H9 (cell line): ENCODE data around the gene IZUMO4. TPM values are rescaled to one million over a fixed set of nuclear protein-coding genes. Genes with fewer than 3 reads are reported as not detected.

ENCODE experiments used
- DNase-seq: peaks from one replicate; pipeline ENCODE4 v3.0.0-alpha.2; 2017
- H2AFZ ChIP-seq: one replicate; pipeline ENCODE4 v1.6.1; 2013; ENCODE audit warnings: mild to moderate bottlenecking, low read length, control low read depth, moderate library complexity
- H2AK5ac ChIP-seq: 2 replicates; pipeline ENCODE4 v1.6.1; 2013; ENCODE audit warnings: low read length, control low read depth, mixed read lengths; ENCODE audit not compliant: insufficient read length
- H2BK120ac ChIP-seq: one replicate; pipeline ENCODE4 v1.6.1; 2013; ENCODE audit warnings: low read depth, mild to moderate bottlenecking, low read length, control low read depth, inconsistent platforms; ENCODE audit not compliant: poor library complexity, severe bottlenecking
- H2BK12ac ChIP-seq: 2 replicates; pipeline ENCODE4 v1.6.1; 2013; ENCODE audit warnings: low read length, control low read depth, mixed read lengths, low read depth; ENCODE audit not compliant: insufficient read length
- H2BK15ac ChIP-seq: 2 replicates; pipeline ENCODE4 v1.6.1; 2013; ENCODE audit warnings: low read depth, low read length, control low read depth
- H2BK20ac ChIP-seq: one replicate; pipeline ENCODE4 v1.6.1; 2013; ENCODE audit warnings: low read depth, mild to moderate bottlenecking, low read length, control low read depth, inconsistent platforms; ENCODE audit not compliant: poor library complexity, severe bottlenecking
- H2BK5ac ChIP-seq: 2 replicates; pipeline ENCODE4 v1.6.1; 2013; ENCODE audit warnings: low read length, control low read depth, mixed read lengths; ENCODE audit not compliant: insufficient read length
- H3K14ac ChIP-seq: 2 replicates; pipeline ENCODE4 v1.6.1; 2013; ENCODE audit warnings: low read length, control low read depth; ENCODE audit not compliant: insufficient read depth
- H3K18ac ChIP-seq: 2 replicates; pipeline ENCODE4 v1.6.1; 2013; ENCODE audit warnings: low read depth, mild to moderate bottlenecking, mixed read lengths, low read length, control low read depth; ENCODE audit not compliant: insufficient read length
- H3K23ac ChIP-seq: 2 replicates; pipeline ENCODE4 v1.6.1; 2013; ENCODE audit warnings: low read length, control low read depth, mixed read lengths, low read depth; ENCODE audit not compliant: insufficient read length
- H3K23me2 ChIP-seq: 2 replicates; pipeline ENCODE4 v1.6.1; 2013; ENCODE audit warnings: low read depth, mild to moderate bottlenecking, mixed read lengths, low read length, control low read depth; ENCODE audit not compliant: insufficient read length, poor library complexity, severe bottlenecking
- H3K27ac ChIP-seq: 2 replicates; pipeline ENCODE4 v1.5.1; 2013; ENCODE audit warnings: low read length, control low read depth, mixed read lengths, low read depth; ENCODE audit not compliant: insufficient read length
- H3K27me3 ChIP-seq: 2 replicates; pipeline ENCODE4 v1.6.1; 2013; ENCODE audit warnings: low read length, control low read depth, inconsistent platforms; ENCODE audit not compliant: insufficient read depth
- H3K4ac ChIP-seq: 2 replicates; pipeline ENCODE4 v1.6.1; 2013; ENCODE audit warnings: low read depth, mild to moderate bottlenecking, control low read depth, inconsistent platforms, low read length, moderate library complexity
- H3K4me1 ChIP-seq: 2 replicates; pipeline ENCODE4 v1.6.1; 2013; ENCODE audit warnings: low read length, control low read depth, inconsistent platforms; ENCODE audit not compliant: insufficient read depth
- H3K4me2 ChIP-seq: 2 replicates; pipeline ENCODE4 v1.6.1; 2013; ENCODE audit warnings: low read length, control low read depth, mixed read lengths; ENCODE audit not compliant: insufficient read length, insufficient read depth
- H3K56ac ChIP-seq: 2 replicates; pipeline ENCODE4 v1.6.1; 2013; ENCODE audit warnings: low read depth, mild to moderate bottlenecking, mixed read lengths, low read length, control low read depth; ENCODE audit not compliant: insufficient read length
- H3K79me1 ChIP-seq: 2 replicates; pipeline ENCODE4 v1.6.1; 2013; ENCODE audit warnings: low read depth, mild to moderate bottlenecking, moderate library complexity, low read length, control low read depth, inconsistent platforms; ENCODE audit not compliant: insufficient read depth, poor library complexity, severe bottlenecking
- H3K79me2 ChIP-seq: 2 replicates; pipeline ENCODE4 v1.6.1; 2013; ENCODE audit warnings: low read length, control low read depth, inconsistent platforms; ENCODE audit not compliant: insufficient read depth
- H3K9ac ChIP-seq: 2 replicates; pipeline ENCODE4 v1.6.1; 2013; ENCODE audit warnings: low read length, control low read depth, mixed read lengths; ENCODE audit not compliant: insufficient read length; ENCODE audit errors: extremely low read depth
- H3K9me3 ChIP-seq: one replicate; pipeline ENCODE4 v1.6.1; 2013; ENCODE audit warnings: low read depth, low read length, inconsistent platforms; ENCODE audit not compliant: control insufficient read depth
- H3T11ph ChIP-seq: one replicate; pipeline ENCODE4 v1.6.1; 2013; ENCODE audit warnings: mild to moderate bottlenecking, low read length, control low read depth, inconsistent platforms
- H4K20me1 ChIP-seq: one replicate; pipeline ENCODE4 v1.6.1; 2013; ENCODE audit not compliant: control insufficient read depth, insufficient read length, insufficient read depth
- H4K5ac ChIP-seq: 2 replicates; pipeline ENCODE4 v1.6.1; 2013; ENCODE audit warnings: low read depth, mild to moderate bottlenecking, mixed read lengths, low read length, control low read depth; ENCODE audit not compliant: insufficient read length
- H4K8ac ChIP-seq: replicated peaks from 2 replicates; pipeline ENCODE4 v1.6.1; 2013; ENCODE audit warnings: low read length, control low read depth, mixed read lengths, low read depth; ENCODE audit not compliant: insufficient read length
- H4K91ac ChIP-seq: 2 replicates; pipeline ENCODE4 v1.6.1; 2013; ENCODE audit warnings: low read depth, mild to moderate bottlenecking, moderate library complexity, mixed read lengths, low read length, control low read depth; ENCODE audit not compliant: insufficient read length
- H3K27ac Mint-ChIP-seq, 3 experiments: 2 replicates in 2 of 3; 3 replicates in 1 of 3; pipeline ENCODE4 v1.8.0; 2020 to 2021; ENCODE audit warnings: mixed read lengths in 3 of 3, mild to moderate bottlenecking in 1 of 3, moderate library complexity in 1 of 3
- H3K27me3 Mint-ChIP-seq: 2 replicates; pipeline ENCODE4 v1.8.0; 2021; ENCODE audit warnings: low read depth, mild to moderate bottlenecking, moderate library complexity, mixed read lengths
- H3K36me3 Mint-ChIP-seq, 3 experiments: 2 replicates in 2 of 3; 3 replicates in 1 of 3; pipeline ENCODE4 v1.8.0; 2020 to 2021; ENCODE audit warnings: low read depth in 3 of 3, mixed read lengths in 3 of 3; ENCODE audit not compliant: insufficient read depth in 1 of 3
- H3K4me1 Mint-ChIP-seq, 2 experiments: 2 replicates each; pipeline ENCODE4 v1.8.0; 2020; ENCODE audit warnings: mixed read lengths in 2 of 2
- H3K4me3 Mint-ChIP-seq, 2 experiments: 2 replicates in 1 of 2; 3 replicates in 1 of 2; pipeline ENCODE4 v1.8.0; 2020 to 2021; ENCODE audit warnings: mild to moderate bottlenecking in 2 of 2, mixed read lengths in 2 of 2, moderate library complexity in 1 of 2
- H3K9me3 Mint-ChIP-seq, 2 experiments: 2 replicates in 1 of 2; 3 replicates in 1 of 2; pipeline ENCODE4 v1.8.0; 2020; ENCODE audit warnings: mild to moderate bottlenecking in 2 of 2, mixed read lengths in 2 of 2, moderate library complexity in 1 of 2
- WGBS: extraction: QIAGEN DNeasy Blood & Tissue Kit; methylation state at CpG from one replicate; pipeline ENCODE4 v1.1.7; 2013; ENCODE audit warnings: missing lambda C conversion rate, low lambda C conversion rate, mixed read lengths; ENCODE audit not compliant: insufficient read length; ENCODE audit errors: extremely low coverage; 5-methylcytosine and 5-hydroxymethylcytosine counted together
- total RNA-seq: library from RNA; stranded (reverse); gene quantifications from 2 replicates; pipeline ENCODE4 v1.2.1, GENCODE V29; 2021
- TF ChIP-seq, protein P1 (sequence below): fragments of 200-600 bp; sonication (generic); conservative IDR thresholded peaks from 3 replicates; pipeline ENCODE4 v1.8.0; 2021; ENCODE audit warnings: antibody characterized with exemption, mild to moderate bottlenecking

Gene IZUMO4
- total RNA-seq, 1 experiment from 2014 or later, result 2.1 TPM

DNA sequence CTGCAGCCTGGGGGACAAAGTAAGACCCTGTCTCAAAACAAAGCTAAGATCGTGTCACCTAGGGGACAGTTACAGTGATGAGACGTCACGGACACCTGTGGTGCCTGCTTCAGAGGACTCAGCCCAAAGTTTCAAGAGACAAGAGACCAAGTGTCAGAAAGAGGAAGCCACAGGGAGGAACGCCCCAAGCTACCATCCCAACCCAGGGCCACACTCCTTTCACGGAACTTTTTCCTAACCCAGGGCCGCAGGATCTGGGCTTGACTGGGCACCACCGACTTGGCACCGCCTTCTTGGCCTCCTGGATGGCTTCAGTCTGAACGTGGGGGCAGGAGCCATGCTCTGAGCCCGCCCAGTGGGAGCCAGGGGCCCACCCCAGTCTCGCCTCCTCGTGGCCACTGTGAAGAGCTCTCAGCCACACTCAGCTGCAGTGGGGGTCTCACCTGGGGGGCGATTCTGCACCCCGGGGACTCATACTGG is 9.1 kb upstream of the IZUMO4 start:
- H3K4me1 Mint-ChIP-seq, result peaks cover 20 to 23% of the 10 kb centered on the region in 2 experiments
- H3K79me1 ChIP-seq, result no peaks in the 10 kb centered on the region
- H2BK120ac ChIP-seq, result no peak overlapping the region
- no peak overlapping the region for H3T11ph ChIP-seq
- H2BK12ac ChIP-seq, result no peak overlapping the region
- H3K4me3 Mint-ChIP-seq, result no peak overlapping the region
- no peak overlapping the region for H3K9ac ChIP-seq
- H3K9me3 Mint-ChIP-seq, result no peaks in the 10 kb centered on the region
- H2AK5ac ChIP-seq, result no peak overlapping the region
- H3K14ac ChIP-seq, result no peak overlapping the region
- H3K27ac Mint-ChIP-seq, result no peak overlapping the region
- H3K18ac ChIP-seq, result no peak overlapping the region
- no peak overlapping the region for H2AFZ ChIP-seq
- H4K20me1 ChIP-seq, result no peaks in the 10 kb centered on the region
- no peaks in the 10 kb centered on the region; the same call in 1 of the 2 replicates for H3K27me3 Mint-ChIP-seq
- H3K4me1 ChIP-seq, result no peaks in the 10 kb centered on the region
- WGBS, result no CpG with 5 or more reads among the region's 14 CpGs
- no peak overlapping the region for H3K4me2 ChIP-seq
- no peak overlapping the region for H2BK20ac ChIP-seq
- H2BK15ac ChIP-seq, result no peak overlapping the region
- H3K23ac ChIP-seq, result no peak overlapping the region
- peaks cover 0 to 3% (median 0%) of the 10 kb centered on the region in 3 experiments; a peak in 2 of 7 replicates for H3K36me3 Mint-ChIP-seq
- no peak overlapping the region for H3K27ac ChIP-seq
- H2BK5ac ChIP-seq, result no peak overlapping the region
- no peak overlapping the region for H3K56ac ChIP-seq
- TF ChIP-seq, protein P1, sequence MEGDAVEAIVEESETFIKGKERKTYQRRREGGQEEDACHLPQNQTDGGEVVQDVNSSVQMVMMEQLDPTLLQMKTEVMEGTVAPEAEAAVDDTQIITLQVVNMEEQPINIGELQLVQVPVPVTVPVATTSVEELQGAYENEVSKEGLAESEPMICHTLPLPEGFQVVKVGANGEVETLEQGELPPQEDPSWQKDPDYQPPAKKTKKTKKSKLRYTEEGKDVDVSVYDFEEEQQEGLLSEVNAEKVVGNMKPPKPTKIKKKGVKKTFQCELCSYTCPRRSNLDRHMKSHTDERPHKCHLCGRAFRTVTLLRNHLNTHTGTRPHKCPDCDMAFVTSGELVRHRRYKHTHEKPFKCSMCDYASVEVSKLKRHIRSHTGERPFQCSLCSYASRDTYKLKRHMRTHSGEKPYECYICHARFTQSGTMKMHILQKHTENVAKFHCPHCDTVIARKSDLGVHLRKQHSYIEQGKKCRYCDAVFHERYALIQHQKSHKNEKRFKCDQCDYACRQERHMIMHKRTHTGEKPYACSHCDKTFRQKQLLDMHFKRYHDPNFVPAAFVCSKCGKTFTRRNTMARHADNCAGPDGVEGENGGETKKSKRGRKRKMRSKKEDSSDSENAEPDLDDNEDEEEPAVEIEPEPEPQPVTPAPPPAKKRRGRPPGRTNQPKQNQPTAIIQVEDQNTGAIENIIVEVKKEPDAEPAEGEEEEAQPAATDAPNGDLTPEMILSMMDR, result no peak
- no peaks in the 10 kb centered on the region for H3K27me3 ChIP-seq
- H3K4ac ChIP-seq, result no peak overlapping the region
- no peak overlapping the region for H4K8ac ChIP-seq
- no peak overlapping the region for H4K5ac ChIP-seq
- no peaks in the 10 kb centered on the region for H3K79me2 ChIP-seq
- no peak for DNase-seq
- H4K91ac ChIP-seq, result no peak overlapping the region
- H3K9me3 ChIP-seq, result no peaks in the 10 kb centered on the region
- H3K23me2 ChIP-seq, result no peaks in the 10 kb centered on the region
